Endodermal cell (in vitro differentiated cells): ENCODE measurements around the gene VAMP5. TPM values are rescaled to one million over a fixed set of nuclear protein-coding genes. Genes with fewer than 3 reads are reported as not detected.
A peak's percentile ranks its signal among the peaks of the same experiment; 100 is the strongest.
"Not testable (repeated sequence)": the region's sequence is repeated elsewhere in the genome, so short reads cannot be mapped to it uniquely, and the experiment has no call there.

Experiments used
- DNase-seq: peaks from one replicate; pipeline ENCODE4 v3.0.0-alpha.2; 2017
- H3K27ac ChIP-seq: 2 replicates; pipeline ENCODE4 v1.5.1; 2013; ENCODE audit warnings: mild to moderate bottlenecking, low read depth, low read length, moderate library complexity
- H3K27me3 ChIP-seq: 2 replicates; pipeline ENCODE4 v1.6.1; 2013; ENCODE audit warnings: mild to moderate bottlenecking, low read length, moderate library complexity; ENCODE audit not compliant: insufficient read depth, control insufficient read depth, poor library complexity, severe bottlenecking
- H3K36me3 ChIP-seq: 2 replicates; pipeline ENCODE4 v1.7.0; 2013; ENCODE audit warnings: mild to moderate bottlenecking, low read length, moderate library complexity; ENCODE audit not compliant: control insufficient read depth, insufficient read depth
- H3K4me1 ChIP-seq: one replicate; pipeline ENCODE4 v1.7.0; 2013; ENCODE audit warnings: low read length; ENCODE audit not compliant: control insufficient read depth, insufficient read depth
- H3K4me3 ChIP-seq: 2 replicates; pipeline ENCODE4 v1.5.1; 2013; ENCODE audit warnings: mild to moderate bottlenecking, low read length, moderate library complexity
- H3K9ac ChIP-seq: 2 replicates; pipeline ENCODE4 v1.6.1; 2013; ENCODE audit warnings: mild to moderate bottlenecking, low read length, moderate library complexity; ENCODE audit not compliant: poor library complexity, severe bottlenecking; ENCODE audit errors: extremely low read depth
- H3K9me3 ChIP-seq: 2 replicates; pipeline ENCODE4 v1.6.1; 2013; ENCODE audit warnings: mild to moderate bottlenecking, low read length, moderate library complexity; ENCODE audit not compliant: control insufficient read depth
- H3K27ac Mint-ChIP-seq: 2 replicates; pipeline ENCODE4 v1.8.0; 2020; ENCODE audit warnings: mixed read lengths
- H3K27me3 Mint-ChIP-seq: 2 replicates; pipeline ENCODE4 v1.8.0; 2021; ENCODE audit warnings: mild to moderate bottlenecking, mixed read lengths; ENCODE audit not compliant: insufficient read depth
- H3K36me3 Mint-ChIP-seq: 2 replicates; pipeline ENCODE4 v1.8.0; 2020; ENCODE audit warnings: low read depth, mixed read lengths
- H3K4me1 Mint-ChIP-seq: 2 replicates; pipeline ENCODE4 v1.8.0; 2020; ENCODE audit warnings: mixed read lengths
- H3K4me3 Mint-ChIP-seq: 2 replicates; pipeline ENCODE4 v1.8.0; 2020; ENCODE audit warnings: mild to moderate bottlenecking, moderate library complexity, mixed read lengths
- H3K9me3 Mint-ChIP-seq: 2 replicates; pipeline ENCODE4 v1.8.0; 2020; ENCODE audit warnings: mild to moderate bottlenecking, mixed read lengths
- WGBS, 2 experiments: methylation state at CpG; one replicate each; pipeline versions ENCODE4 v1.1.5 to v1.1.7; 2013; ENCODE audit warnings: missing lambda C conversion rate in 2 of 2, mixed read lengths in 1 of 2; ENCODE audit not compliant: insufficient coverage in 1 of 2, insufficient read length in 1 of 2; 5-methylcytosine and 5-hydroxymethylcytosine counted together
- total RNA-seq, 2 donors: library from RNA; stranded (reverse); fragmentation: NEBNext Ultra II Directional in 1 of 2; extraction: Animal tissue kit (Norgen Biotek cat#: 25700) in 1 of 2; gene quantifications; 2 replicates in 1 of 2; 3 replicates in 1 of 2; pipeline ENCODE4 v1.2.1, GENCODE V29; 2021
- TF ChIP-seq, protein P1 (sequence below): fragments of 200-600 bp; sonication (generic); conservative IDR thresholded peaks from 2 replicates; pipeline ENCODE4 v1.5.0; 2021; ENCODE audit warnings: antibody characterized with exemption, mild to moderate bottlenecking

VAMP5 gene
- total RNA-seq, 2 donors from 2014 or later = 6.3 to 13.9 TPM

DNA sequence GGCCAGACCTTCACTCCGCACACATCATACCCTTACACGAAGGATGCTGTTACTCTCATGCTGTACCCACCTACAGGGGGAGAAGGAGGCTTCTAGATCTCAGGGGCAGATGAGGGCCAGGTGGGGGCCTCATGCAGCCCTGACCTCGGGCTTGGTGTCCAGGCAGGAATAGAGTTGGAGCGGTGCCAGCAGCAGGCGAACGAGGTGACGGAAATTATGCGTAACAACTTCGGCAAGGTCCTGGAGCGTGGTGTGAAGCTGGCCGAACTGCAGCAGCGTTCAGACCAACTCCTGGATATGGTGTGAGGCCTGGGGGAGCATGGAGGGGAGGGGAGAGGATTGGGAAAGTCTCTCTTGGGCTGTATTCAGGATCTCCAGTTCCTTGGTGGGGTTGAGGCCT is 7.3 kb downstream of the VAMP5 start:
- Mint-ChIP-seq H3K27me3 (no peaks in the 10 kb centered on the region), H3K4me3 (no peak overlapping the region), H3K4me1 (peaks cover 29% of the 10 kb centered on the region), H3K9me3 (no peaks in the 10 kb centered on the region), H3K27ac (no peak overlapping the region), H3K36me3 (peaks cover under 1% of the 10 kb centered on the region)
- DNase-seq = no peak
- H3K9ac ChIP-seq = no peak overlapping the region
- TF ChIP-seq, protein P1, sequence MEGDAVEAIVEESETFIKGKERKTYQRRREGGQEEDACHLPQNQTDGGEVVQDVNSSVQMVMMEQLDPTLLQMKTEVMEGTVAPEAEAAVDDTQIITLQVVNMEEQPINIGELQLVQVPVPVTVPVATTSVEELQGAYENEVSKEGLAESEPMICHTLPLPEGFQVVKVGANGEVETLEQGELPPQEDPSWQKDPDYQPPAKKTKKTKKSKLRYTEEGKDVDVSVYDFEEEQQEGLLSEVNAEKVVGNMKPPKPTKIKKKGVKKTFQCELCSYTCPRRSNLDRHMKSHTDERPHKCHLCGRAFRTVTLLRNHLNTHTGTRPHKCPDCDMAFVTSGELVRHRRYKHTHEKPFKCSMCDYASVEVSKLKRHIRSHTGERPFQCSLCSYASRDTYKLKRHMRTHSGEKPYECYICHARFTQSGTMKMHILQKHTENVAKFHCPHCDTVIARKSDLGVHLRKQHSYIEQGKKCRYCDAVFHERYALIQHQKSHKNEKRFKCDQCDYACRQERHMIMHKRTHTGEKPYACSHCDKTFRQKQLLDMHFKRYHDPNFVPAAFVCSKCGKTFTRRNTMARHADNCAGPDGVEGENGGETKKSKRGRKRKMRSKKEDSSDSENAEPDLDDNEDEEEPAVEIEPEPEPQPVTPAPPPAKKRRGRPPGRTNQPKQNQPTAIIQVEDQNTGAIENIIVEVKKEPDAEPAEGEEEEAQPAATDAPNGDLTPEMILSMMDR = no peak
- no peaks in the 10 kb centered on the region for H3K9me3 ChIP-seq
- WGBS, 2 experiments = 89 to 90% methylated on average over 12 of the region's 12 CpGs
- H3K36me3 ChIP-seq = peaks cover 6% of the 10 kb centered on the region
- no peak overlapping the region for H3K4me3 ChIP-seq
- H3K27ac ChIP-seq = no peak overlapping the region
- no peaks in the 10 kb centered on the region for H3K27me3 ChIP-seq
- peaks cover 3% of the 10 kb centered on the region for H3K4me1 ChIP-seq

DNA sequence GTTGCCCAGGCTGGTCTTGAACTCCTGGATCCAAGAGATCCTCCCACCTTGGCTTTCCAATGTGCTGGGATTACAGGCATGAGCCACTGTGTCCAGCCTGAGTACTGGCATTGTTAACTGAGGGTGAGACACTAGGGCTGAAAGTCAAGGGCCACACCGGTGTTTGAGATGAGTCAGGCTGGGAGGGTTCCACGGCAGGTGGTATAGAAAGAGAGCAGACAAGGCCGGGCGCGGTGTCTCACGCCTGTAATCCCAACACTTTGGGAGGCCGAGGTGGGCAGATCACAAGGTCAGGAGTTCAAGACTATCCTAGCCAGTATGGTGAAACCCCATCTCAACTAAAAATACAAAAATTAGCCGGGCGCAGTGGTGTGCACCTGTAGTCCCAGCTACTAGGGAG is 8.1 kb downstream of the VAMP5 start:
- not testable (repeated sequence) for H3K9me3 Mint-ChIP-seq, DNase-seq, H3K4me3 ChIP-seq, H3K27ac ChIP-seq, H3K27me3 Mint-ChIP-seq, H3K27ac Mint-ChIP-seq, H3K4me3 Mint-ChIP-seq, H3K27me3 ChIP-seq, H3K4me1 ChIP-seq, H3K9ac ChIP-seq, H3K9me3 ChIP-seq, H3K36me3 Mint-ChIP-seq
- H3K4me1 Mint-ChIP-seq = peaks cover 33% of the 10 kb centered on the region
- H3K36me3 ChIP-seq = peaks cover 13% of the 10 kb centered on the region
- WGBS, 2 experiments = 94% methylated on average over 5 to 9 of the region's 9 CpGs

DNA sequence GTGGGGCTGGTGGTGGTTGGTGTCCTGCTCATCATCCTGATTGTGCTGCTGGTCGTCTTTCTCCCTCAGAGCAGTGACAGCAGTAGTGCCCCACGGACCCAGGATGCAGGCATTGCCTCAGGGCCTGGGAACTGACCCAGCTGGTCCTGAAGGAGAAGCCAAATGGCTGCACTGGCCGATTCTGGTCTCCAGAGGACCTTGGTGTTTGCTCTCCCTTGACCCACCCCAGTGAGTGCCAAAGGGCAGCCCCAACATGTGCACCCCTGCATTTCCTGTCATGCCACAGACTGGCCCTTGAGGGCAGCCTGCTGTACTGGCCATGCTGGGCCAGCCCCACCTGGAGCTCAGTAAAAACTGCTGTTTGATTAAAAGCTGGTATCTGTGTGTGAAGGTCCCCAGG is 8.8 kb downstream of the VAMP5 start:
- Mint-ChIP-seq H3K4me3 (no peak overlapping the region), H3K9me3 (no peaks in the 10 kb centered on the region), H3K36me3 (peaks cover 12% of the 10 kb centered on the region), H3K4me1 (peaks cover 31% of the 10 kb centered on the region), H3K27me3 (no peaks in the 10 kb centered on the region), H3K27ac (no peak overlapping the region)
- 67 to 83% methylated on average over 2 to 3 of the region's 3 CpGs for WGBS, 2 experiments
- Histone ChIP-seq H3K27me3 (no peaks in the 10 kb centered on the region), H3K9ac (no peak overlapping the region), H3K36me3 (peaks cover 20% of the 10 kb centered on the region), H3K4me3 (no peak overlapping the region), H3K4me1 (peaks cover 4% of the 10 kb centered on the region), H3K27ac (no peak overlapping the region), H3K9me3 (no peaks in the 10 kb centered on the region)
- TF ChIP-seq, protein P1 = no peak
- DNase-seq = no peak

DNA sequence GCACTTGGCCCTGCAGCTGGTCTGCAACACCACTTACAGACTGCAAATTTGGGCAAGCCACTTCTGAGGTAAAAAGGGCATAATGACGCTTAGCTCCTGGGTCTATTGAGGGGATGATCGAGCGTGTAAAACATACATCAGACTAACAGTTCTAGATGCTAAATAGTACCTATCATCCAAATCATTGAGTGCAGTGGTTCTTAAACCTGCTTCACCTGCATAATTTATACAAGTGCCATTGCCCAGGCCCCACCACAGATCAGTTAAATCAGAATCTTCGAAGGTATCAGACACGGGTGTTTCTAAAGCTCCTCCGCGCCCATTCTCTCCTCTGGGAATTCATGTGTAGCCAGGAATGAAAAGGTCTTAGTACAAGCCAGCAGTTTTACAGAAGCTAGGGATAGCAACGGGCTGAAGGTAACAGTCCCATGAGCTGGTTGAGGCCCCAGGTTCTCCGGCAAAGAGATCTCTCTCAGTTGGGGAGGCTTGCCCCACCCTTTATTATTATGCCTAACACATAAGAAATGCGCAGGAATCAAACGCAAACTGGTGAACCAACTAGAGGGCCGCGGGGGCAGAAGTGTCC is 10.6 kb downstream of the VAMP5 start:
- peaks cover 32% of the 10 kb centered on the region for H3K4me1 Mint-ChIP-seq
- no peaks in the 10 kb centered on the region for H3K9me3 Mint-ChIP-seq
- 30 to 32% methylated on average over 9 to 13 of the region's 13 CpGs for WGBS, 2 experiments
- Histone ChIP-seq H3K9ac (peak overlapping the region; percentile 75), H3K4me3 (peak overlapping the region; percentile 91), H3K9me3 (no peaks in the 10 kb centered on the region), H3K36me3 (peaks cover 30% of the 10 kb centered on the region), H3K27me3 (no peaks in the 10 kb centered on the region), H3K4me1 (peaks cover 11% of the 10 kb centered on the region), H3K27ac (peak overlapping the region; percentile 65)
- no peak for DNase-seq
- H3K36me3 Mint-ChIP-seq = peaks cover 26% of the 10 kb centered on the region
- no peaks in the 10 kb centered on the region for H3K27me3 Mint-ChIP-seq
- peak overlapping the region; percentile 99 for H3K4me3 Mint-ChIP-seq
- peak overlapping the region; percentile 95 for H3K27ac Mint-ChIP-seq
- TF ChIP-seq, protein P1 = no peak
